ENCODE results near the gene BORCS5.

BORCS5 gene

DNA sequence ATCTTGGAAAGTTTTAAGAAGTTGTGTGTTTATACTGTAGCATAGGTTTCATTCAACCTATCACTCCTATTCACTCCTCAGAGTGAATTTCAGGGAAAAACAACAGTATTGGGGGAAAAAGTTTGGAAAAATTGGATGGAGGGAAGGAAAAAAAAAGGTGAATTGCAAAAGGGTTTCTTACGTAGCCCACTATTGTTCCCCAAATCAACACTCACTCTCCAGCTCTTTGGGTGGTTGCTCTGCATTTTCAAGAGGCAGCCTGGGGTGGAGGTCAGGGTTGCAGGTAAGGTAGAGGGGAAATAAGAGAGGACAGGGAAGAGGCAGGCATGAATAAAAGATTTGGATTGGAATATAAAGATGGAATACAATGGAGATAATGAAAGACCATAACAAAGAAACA, 42.3 kb downstream of the BORCS5 start:
- TF ChIP-seq, protein P1, sequence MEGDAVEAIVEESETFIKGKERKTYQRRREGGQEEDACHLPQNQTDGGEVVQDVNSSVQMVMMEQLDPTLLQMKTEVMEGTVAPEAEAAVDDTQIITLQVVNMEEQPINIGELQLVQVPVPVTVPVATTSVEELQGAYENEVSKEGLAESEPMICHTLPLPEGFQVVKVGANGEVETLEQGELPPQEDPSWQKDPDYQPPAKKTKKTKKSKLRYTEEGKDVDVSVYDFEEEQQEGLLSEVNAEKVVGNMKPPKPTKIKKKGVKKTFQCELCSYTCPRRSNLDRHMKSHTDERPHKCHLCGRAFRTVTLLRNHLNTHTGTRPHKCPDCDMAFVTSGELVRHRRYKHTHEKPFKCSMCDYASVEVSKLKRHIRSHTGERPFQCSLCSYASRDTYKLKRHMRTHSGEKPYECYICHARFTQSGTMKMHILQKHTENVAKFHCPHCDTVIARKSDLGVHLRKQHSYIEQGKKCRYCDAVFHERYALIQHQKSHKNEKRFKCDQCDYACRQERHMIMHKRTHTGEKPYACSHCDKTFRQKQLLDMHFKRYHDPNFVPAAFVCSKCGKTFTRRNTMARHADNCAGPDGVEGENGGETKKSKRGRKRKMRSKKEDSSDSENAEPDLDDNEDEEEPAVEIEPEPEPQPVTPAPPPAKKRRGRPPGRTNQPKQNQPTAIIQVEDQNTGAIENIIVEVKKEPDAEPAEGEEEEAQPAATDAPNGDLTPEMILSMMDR (conservative IDR thresholded peaks at IDR 0.05; ENCODE audit: low read depth, low read length) = no peak
- Histone ChIP-seq H3K27ac (no peak overlapping the region), H4K20me1 (ENCODE audit: insufficient read depth) (no peaks in the 10 kb centered on the region), H3K4me2 (no peak overlapping the region), H3K9ac (no peak overlapping the region), H3K79me2 (ENCODE audit: insufficient read depth, low read depth) (no peaks in the 10 kb centered on the region), H3K4me3 (IDR thresholded peaks at IDR 0.05; ENCODE audit: insufficient read depth, low read depth, low read length) (no peak overlapping the region), H3K27me3 (ENCODE audit: insufficient read depth, low read depth) (no peaks in the 10 kb centered on the region), H3K4me1 (ENCODE audit: low read depth, poor library complexity, severe bottlenecking) (peaks cover 3% of the 10 kb centered on the region), H3K36me3 (ENCODE audit: insufficient read depth) (no peaks in the 10 kb centered on the region), H2AFZ (ENCODE audit: low read depth) (no peak overlapping the region)

DNA sequence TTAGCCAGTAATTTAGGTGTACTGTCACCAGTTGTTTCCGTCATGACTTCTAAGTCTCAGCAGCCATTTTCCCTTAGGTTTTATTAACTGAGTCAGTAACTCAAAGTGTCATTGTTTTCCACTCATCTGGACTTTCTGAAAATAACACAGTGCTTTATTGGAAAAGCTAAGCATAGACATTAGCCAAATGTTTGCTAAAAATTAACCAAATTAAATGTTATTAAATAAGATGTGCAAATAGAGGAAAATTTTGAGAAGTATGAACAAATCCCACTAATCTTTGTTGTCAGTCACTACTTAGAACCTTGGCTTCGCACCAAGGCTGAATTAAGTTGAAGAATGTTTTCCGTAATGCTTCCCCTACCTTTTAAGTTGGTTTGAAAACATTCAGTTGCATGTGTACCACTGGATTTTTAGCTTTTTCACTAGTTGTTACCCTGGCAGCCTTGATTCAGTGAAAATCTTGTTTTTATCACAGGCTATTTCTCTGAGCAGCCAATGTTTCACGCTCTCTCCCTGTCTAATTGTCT, 43.0 kb downstream of the BORCS5 start:
- TF ChIP-seq, protein P1 (conservative IDR thresholded peaks at IDR 0.05; ENCODE audit: low read depth, low read length) = no peak
- Histone ChIP-seq H2AFZ (ENCODE audit: low read depth) (no peak overlapping the region), H3K9ac (no peak overlapping the region), H3K27me3 (ENCODE audit: insufficient read depth, low read depth) (no peaks in the 10 kb centered on the region), H3K36me3 (ENCODE audit: insufficient read depth) (no peaks in the 10 kb centered on the region), H3K4me1 (ENCODE audit: low read depth, poor library complexity, severe bottlenecking) (peaks cover 6% of the 10 kb centered on the region), H3K4me3 (IDR thresholded peaks at IDR 0.05; ENCODE audit: insufficient read depth, low read depth, low read length) (no peak overlapping the region), H3K79me2 (ENCODE audit: insufficient read depth, low read depth) (no peaks in the 10 kb centered on the region), H4K20me1 (ENCODE audit: insufficient read depth) (no peaks in the 10 kb centered on the region), H3K4me2 (no peak overlapping the region), H3K27ac (no peak overlapping the region)

DNA sequence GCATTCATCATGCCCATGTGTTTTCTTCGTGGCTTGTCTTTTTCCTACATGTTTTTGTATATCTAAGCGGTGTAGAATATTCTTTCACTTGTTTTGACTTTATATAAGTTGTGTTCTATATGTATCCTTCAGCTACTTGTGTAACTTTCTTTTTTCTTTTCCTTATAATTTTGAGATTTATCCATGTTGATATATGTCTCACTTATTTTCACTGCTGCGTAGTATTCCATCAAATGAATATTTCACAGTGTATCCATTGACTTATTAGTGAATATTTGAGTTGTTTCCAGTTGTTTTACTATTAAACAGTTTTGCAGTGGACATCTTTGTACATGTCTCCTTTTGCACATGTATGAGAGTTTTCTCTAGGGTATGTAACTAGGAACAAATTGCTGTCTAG, 43.9 kb downstream of the BORCS5 start:
- no peak overlapping the region for H3K9ac ChIP-seq
- no peaks in the 10 kb centered on the region for H3K79me2 ChIP-seq (ENCODE audit: insufficient read depth, low read depth)
- TF ChIP-seq, protein P1 (conservative IDR thresholded peaks at IDR 0.05; ENCODE audit: low read depth, low read length) = no peak
- H3K4me1 ChIP-seq (ENCODE audit: low read depth, poor library complexity, severe bottlenecking) = peaks cover 6% of the 10 kb centered on the region
- no peaks in the 10 kb centered on the region for H3K27me3 ChIP-seq (ENCODE audit: insufficient read depth, low read depth)
- no peaks in the 10 kb centered on the region for H3K36me3 ChIP-seq (ENCODE audit: insufficient read depth)
- H3K4me3 ChIP-seq (IDR thresholded peaks at IDR 0.05; ENCODE audit: insufficient read depth, low read depth, low read length) = no peak overlapping the region
- no peak overlapping the region for H3K27ac ChIP-seq
- H3K4me2 ChIP-seq = no peak overlapping the region
- no peak overlapping the region for H2AFZ ChIP-seq (ENCODE audit: low read depth)
- H4K20me1 ChIP-seq (ENCODE audit: insufficient read depth) = no peaks in the 10 kb centered on the region

DNA sequence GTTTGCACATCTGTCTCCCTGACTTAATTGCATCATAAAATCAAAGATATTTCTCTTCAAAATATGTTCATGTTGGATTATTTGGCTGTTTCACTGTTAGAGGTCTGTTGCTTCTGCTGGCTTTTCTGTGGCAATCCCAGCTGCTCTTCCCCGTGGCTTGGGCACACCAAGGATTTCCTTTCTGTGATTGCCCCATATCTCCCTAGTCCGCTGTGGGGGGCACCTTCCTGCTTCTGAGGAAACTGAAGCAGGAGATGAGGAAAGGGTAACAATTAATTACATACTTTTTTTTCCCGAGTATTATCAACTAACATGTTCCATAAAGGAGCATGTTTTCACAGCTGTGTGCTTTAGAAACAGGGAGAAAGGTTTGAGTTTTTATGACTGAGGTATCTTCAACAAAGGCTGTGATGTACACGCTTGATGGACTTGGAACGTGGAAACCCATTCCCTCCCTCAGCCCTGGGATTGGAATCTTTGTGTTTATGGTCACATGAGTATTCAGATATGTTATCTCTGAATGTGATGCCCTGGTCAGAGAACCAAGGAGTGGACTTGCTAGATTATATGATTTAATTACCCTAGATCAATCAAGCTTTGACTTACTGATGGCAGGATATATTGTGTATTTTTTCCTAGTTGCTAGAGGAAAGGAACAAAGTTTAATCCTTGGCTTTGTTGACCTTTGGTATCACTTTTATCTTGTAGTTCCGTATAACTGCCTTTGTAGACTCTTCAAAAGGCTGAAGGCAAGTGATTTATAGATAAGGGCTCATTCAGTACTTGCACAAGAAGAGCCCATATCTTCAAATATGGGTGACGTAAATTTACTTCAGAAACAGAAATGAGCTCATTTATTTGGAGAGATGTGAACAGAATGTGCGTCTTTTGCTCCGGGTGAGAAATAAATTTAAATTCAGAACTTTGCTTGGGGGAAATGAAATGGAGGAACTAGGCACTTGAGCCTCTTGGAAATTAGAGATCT, 46.7 kb downstream of the BORCS5 start:
- H3K9ac ChIP-seq = no peak overlapping the region
- H3K36me3 ChIP-seq (ENCODE audit: insufficient read depth) = no peaks in the 10 kb centered on the region
- peaks cover 25% of the 10 kb centered on the region for H3K4me1 ChIP-seq (ENCODE audit: low read depth, poor library complexity, severe bottlenecking)
- H3K4me3 ChIP-seq (IDR thresholded peaks at IDR 0.05; ENCODE audit: insufficient read depth, low read depth, low read length) = no peak overlapping the region
- no peaks in the 10 kb centered on the region for H4K20me1 ChIP-seq (ENCODE audit: insufficient read depth)
- no peak overlapping the region for H3K4me2 ChIP-seq
- H3K27ac ChIP-seq = no peak overlapping the region
- no peaks in the 10 kb centered on the region for H3K27me3 ChIP-seq (ENCODE audit: insufficient read depth, low read depth)
- H3K79me2 ChIP-seq (ENCODE audit: insufficient read depth, low read depth) = no peaks in the 10 kb centered on the region
- no peak overlapping the region for H2AFZ ChIP-seq (ENCODE audit: low read depth)
- TF ChIP-seq, protein P1 (conservative IDR thresholded peaks at IDR 0.05; ENCODE audit: low read depth, low read length) = no peak
